ENCODE results near the gene MRC2.

MRC2 gene

DNA sequence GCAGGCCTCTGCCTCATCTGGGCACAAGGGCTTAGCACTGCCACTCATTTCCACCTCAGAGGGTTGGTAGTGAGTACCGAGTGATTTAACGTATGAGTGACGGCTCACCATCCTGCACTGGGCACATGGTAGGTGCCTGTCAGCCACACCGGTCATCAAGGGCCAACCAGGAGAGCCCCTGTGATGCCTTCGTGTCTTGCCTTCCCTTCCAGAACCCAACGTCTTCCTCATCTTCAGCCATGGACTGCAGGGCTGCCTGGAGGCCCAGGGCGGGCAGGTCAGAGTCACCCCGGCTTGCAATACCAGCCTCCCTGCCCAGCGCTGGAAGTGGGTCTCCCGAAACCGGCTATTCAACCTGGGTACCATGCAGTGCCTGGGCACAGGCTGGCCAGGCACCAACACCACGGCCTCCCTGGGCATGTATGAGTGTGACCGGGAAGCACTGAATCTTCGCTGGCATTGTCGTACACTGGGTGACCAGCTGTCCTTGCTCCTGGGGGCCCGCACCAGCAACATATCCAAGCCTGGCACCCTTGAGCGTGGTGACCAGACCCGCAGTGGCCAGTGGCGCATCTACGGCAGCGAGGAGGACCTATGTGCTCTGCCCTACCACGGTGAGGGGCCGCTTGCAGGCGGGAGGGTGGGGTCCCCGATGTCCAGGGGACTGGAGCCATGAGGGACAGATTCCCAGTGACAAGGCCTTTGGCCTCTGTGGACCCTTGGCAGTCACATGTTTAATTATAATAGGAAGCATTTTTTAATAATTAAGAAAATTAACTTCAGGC, 37.1 kb downstream of the MRC2 start:
- no peak for DNase-seq

GRCh38 chr17:62665599-62665998, 38.1 kb downstream of the MRC2 start:
- no peak for DNase-seq

DNA sequence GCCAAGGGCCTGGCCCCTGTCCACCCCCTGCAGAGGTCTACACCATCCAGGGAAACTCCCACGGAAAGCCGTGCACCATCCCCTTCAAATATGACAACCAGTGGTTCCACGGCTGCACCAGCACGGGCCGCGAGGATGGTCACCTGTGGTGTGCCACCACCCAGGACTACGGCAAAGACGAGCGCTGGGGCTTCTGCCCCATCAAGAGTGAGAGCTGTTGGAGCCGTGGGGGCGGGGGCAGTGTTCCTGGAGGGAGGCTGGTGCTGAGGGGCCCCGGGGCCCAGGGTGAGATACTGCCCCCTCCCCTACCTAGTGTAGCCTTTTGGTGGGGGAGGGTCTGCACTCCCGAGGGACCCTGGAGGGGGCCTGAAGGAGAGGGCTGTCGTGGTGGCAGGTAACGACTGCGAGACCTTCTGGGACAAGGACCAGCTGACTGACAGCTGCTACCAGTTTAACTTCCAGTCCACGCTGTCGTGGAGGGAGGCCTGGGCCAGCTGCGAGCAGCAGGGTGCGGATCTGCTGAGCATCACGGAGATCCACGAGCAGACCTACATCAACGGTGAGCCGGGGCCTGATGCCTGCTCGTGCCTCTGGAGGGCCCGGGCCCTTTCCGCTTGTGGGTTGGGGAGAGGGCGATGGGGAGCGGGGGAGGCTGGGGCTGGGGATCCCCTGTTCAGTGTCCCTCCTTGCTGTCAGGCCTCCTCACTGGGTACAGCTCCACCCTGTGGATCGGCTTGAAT, 38.8 kb downstream of the MRC2 start:
- no peak for DNase-seq

- DNase-seq: no peak
Observed at GRCh38 chr17:62666801-62667591, 39.5 kb downstream of the MRC2 start.

- no peak for DNase-seq
Observed at GRCh38 chr17:62668091-62668804, 40.8 kb downstream of the MRC2 start.

DNA sequence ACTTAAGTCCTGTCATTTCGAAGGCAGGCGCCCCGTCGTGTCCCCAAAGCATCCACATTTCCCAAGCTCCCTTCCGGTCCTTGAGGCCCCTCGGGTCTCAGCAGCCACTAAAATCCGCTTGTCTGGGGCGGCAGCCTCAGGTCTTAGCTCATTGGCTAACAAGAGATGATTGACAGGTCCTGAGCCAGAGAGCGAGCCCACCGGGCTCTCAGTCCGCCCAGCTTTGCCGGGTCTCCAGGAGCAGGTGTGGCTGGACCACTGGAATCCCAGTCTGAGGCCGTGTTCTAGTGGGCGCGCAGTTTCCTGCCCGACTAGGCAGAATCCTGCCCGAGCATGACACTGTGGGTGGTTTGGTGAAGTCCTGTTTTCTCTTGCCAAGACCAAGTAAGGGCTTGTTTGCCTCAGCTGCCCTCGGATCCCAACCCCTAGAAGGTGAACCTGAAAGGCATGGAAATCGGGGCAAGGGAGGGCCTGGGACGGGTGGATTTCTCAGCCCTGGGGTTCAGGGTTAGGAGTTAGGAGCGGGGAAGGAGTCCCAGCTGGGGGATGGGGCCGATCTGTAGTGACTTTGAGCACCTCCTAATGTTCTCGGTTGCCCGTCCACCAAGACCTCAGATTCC, 42.8 kb downstream of the MRC2 start:
- no peak for DNase-seq

GRCh38 chr17:62671553-62671952, 44.1 kb downstream of the MRC2 start:
- DNase-seq: no peak

DNA sequence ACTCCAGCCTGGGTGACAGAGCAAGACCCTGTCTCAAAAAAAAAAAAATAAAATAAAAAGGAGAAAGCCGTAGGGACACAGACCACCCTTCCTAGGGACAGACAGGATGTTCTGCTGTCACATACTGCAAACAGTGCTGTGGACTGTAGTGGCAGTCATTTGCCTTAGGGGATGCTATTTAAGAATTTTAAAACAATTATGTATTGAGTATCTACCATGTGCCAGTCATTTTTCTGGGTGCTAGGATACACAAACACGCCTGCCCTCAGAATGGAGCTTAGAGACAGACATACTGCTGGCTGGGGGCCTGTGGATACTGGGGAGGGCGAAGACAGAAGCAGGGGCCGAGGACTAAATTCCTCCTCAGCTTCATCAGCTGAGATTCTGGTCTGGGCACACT, 45.5 kb downstream of the MRC2 start:
- DNase-seq: no peak

DNA sequence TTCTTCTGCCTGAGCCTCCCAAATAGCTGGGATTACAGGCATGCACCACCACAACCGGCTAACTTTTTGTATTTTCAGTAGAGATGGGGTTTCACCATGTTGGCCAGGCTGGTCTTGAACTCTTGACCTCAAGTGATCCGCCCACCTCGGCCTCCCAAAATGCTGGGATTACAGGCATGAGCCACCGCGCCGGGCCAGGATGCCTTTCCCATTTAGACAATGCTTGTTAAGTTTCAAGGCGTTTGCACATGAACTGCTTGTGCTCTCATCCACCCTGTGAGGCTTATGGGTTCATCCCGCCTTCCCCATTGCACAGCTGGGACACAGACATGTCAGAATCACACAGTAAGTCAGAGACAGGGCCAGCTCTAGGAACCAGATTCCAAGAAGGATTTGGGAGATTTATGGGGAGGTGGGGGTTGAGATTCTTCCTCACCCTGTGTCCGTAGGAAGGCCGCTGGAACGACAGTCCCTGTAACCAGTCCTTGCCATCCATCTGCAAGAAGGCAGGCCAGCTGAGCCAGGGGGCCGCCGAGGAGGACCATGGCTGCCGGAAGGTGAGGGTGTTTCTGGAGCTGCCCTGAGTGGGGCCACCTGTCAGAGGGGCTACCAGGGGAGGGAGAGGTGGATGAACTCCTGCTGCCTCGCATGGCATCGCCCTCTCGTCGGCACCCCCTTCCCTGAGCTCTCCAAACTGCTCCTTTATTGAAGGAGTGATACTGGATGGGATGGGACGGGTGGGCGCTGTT, 46.3 kb downstream of the MRC2 start:
- DNase-seq: no peak

- DNase-seq: no peak
Observed at GRCh38 chr17:62674363-62674739, 46.9 kb downstream of the MRC2 start.

DNA sequence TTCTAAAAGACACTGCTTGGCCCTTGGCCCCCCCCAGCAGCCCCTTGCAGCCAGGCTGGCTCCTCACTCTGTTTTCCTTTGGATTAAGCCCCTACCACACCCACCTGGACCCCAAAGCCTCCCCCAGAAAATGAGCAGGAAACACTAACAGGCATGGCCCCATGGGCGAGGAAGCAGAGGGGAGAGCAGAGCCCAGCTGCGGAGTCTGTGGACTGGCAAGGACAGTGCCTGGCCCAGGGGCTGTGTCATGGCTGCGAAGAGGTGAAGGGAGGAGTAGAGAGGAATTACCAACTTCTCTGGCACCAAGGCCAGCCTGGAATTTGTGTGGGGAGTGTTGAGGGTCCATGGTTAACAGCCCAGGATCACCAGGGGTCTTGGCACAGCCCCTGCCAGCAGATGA, 47.4 kb downstream of the MRC2 start:
- no peak for DNase-seq

DNA sequence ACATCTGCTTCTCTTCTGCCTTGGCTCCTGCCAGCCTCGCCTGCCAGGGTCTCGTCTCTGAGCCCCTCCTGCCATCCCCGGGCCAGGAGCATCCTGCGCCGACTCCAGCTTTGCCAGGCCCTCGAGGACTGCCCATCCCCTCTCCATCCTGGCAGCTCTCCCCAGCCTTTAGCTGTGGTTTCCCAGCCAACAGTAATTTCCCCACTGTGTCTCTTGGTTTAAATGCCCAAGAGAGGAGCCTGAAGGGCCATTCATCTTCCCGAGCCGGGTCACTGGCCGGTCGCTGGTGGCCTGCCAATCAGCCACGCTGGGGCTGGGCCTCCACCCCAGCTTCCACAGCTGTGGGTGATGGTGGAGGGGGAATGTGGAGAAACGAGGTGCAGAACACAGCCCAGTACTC, 47.8 kb downstream of the MRC2 start:
- DNase-seq: no peak

GRCh38 chr17:62675701-62676100, 48.2 kb downstream of the MRC2 start:
- no peak for DNase-seq

DNA sequence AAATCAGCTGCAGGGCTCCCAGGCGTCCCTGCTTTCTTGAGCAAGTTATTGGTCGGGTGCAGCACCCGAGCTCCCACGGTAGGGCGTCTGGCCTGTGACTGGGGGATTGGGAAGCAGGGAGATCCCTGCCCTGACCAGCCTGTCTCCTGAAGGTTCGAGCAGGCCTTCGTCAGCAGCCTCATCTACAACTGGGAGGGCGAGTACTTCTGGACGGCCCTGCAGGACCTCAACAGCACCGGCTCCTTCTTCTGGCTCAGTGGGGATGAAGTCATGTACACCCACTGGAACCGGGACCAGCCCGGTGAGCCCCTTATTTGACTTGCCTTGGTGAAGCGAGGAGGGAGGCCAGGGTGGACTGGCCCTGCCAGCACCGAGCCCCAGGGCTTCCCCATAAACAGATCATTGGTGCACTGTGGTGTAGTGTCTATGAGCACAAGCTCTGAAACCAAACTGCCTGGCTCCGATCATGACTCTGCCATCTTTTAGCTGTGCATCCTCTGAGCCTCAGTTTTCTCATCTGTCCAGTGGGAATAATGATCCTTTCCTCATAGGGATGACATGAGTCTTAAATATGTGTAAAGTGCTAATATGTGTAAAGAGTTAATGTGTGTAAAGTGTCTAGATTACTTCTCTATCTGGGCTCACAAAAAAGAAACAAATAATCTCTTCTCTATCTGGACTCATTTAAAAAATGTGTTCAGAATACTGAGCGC, 48.9 kb downstream of the MRC2 start:
- no peak for DNase-seq

GRCh38 chr17:62676952-62677596, 49.6 kb downstream of the MRC2 start:
- no peak for DNase-seq

GRCh38 chr17:62678214-62678919, 50.9 kb downstream of the MRC2 start:
- DNase-seq: no peak

GRCh38 chr17:62679866-62680377, 52.5 kb downstream of the MRC2 start:
- DNase-seq: no peak

GRCh38 chr17:62680541-62681052, 53.1 kb downstream of the MRC2 start:
- DNase-seq: no peak
